GM13977 (cell line): ENCODE data around the gene C1orf232.

Experiments used
- DNase-seq: peaks from one replicate; pipeline ENCODE4 v3.0.0; 2012; ENCODE audit warnings: low spot score
- CTCF ChIP-seq: IDR thresholded peaks from 2 replicates; pipeline ENCODE4 v1.5.1; 2012; ENCODE audit warnings: mild to moderate bottlenecking, control low read depth; ENCODE audit not compliant: insufficient read depth; ENCODE audit errors: extremely low read depth, missing control alignments
- in situ Hi-C: fragments of 300-500 bp; cut with MboI; formaldehyde crosslinking; loops from one replicate; pipeline ENCODE4 v1.12.0; 2022; ENCODE audit warnings: low sequenced_read_pairs, low pct_unique_long_range_greater_than_20kb, mixed read lengths, inconsistent platforms; ENCODE audit not compliant: unreplicated experiment

C1orf232 gene

GRCh38 chr1:26163684-26164035 is 5.1 kb downstream of the C1orf232 start:
- no peak for DNase-seq
- in situ Hi-C loops, result no loop called here
- TF ChIP-seq CTCF, result no peak

- no peak for DNase-seq
- in situ Hi-C loops, result no loop called here
- TF ChIP-seq CTCF, result no peak
These were observed 6.5 kb downstream of the C1orf232 start for GRCh38 chr1:26162220-26162709.

- DNase-seq, result peak; percentile 70
- in situ Hi-C loops, result no loop called here
- TF ChIP-seq CTCF, result peak; percentile 39
These were observed 7.1 kb downstream of the C1orf232 start for GRCh38 chr1:26161415-26162219.

- in situ Hi-C loops, result no loop called here
- no peak for DNase-seq
- no peak for TF ChIP-seq CTCF
These were observed 8.0 kb downstream of the C1orf232 start for GRCh38 chr1:26160527-26161414.

- in situ Hi-C loops, result no loop called here
These were observed 9.1 kb downstream of the C1orf232 start for GRCh38 chr1:26159743-26160039.

More at GRCh38 chr1:26159743-26160039, 9.1 kb downstream of the C1orf232 start:
- no peak for DNase-seq
- TF ChIP-seq CTCF, result no peak
